HepG2 (cell line): ENCODE results near the gene TTBK1. TPM values are rescaled to one million over a fixed set of nuclear protein-coding genes. Genes with fewer than 3 reads are reported as not detected.

Source experiments
- BHLHE40 ChIP-seq: IDR thresholded peaks from 2 replicates; pipeline ENCODE4 v1.6.1; 2011; ENCODE audit warnings: low read length, improper control_type of control experiment
- CBX5 ChIP-seq: sonication (generic); formaldehyde crosslinking; IDR thresholded peaks from 2 replicates; pipeline ENCODE4 v1.4.0; 2020; ENCODE audit warnings: missing genetic modification reagents, borderline replicate concordance
- GFI1 ChIP-seq: sonication (generic); formaldehyde crosslinking; IDR thresholded peaks from 2 replicates; pipeline ENCODE4 v1.5.0; 2020; ENCODE audit warnings: missing genetic modification reagents, mild to moderate bottlenecking, borderline replicate concordance
- HES4 ChIP-seq: sonication (generic); formaldehyde crosslinking; IDR thresholded peaks from 2 replicates; pipeline ENCODE4 v1.9.0; 2021; ENCODE audit warnings: mild to moderate bottlenecking, missing genetic modification reagents, borderline replicate concordance
- HIVEP1 ChIP-seq: sonication (generic); formaldehyde crosslinking; IDR thresholded peaks from 2 replicates; pipeline ENCODE4 v1.4.0; 2020; ENCODE audit warnings: mild to moderate bottlenecking, missing genetic modification reagents
- RAD51 ChIP-seq: fragments of 450-650 bp; IDR thresholded peaks from 2 replicates; pipeline ENCODE4 v1.6.1; 2016; ENCODE audit warnings: borderline replicate concordance
- TAF1 ChIP-seq: sonication (generic); formaldehyde crosslinking; IDR thresholded peaks from 2 replicates; pipeline ENCODE4 v1.4.0; 2020; ENCODE audit warnings: missing genetic modification reagents
- TEAD2 ChIP-seq: sonication (generic); formaldehyde crosslinking; IDR thresholded peaks from 2 replicates; pipeline ENCODE4 v1.9.0; 2021; ENCODE audit warnings: missing genetic modification reagents
- XRCC5 ChIP-seq: fragments of 200-400 bp; formaldehyde crosslinking; optimal IDR thresholded peaks from 2 replicates; pipeline ENCODE3; 2017; ENCODE audit warnings: mild to moderate bottlenecking, low read length
- ZNF224 ChIP-seq: sonication (generic); formaldehyde crosslinking; IDR thresholded peaks from 2 replicates; pipeline ENCODE4 v1.5.0; 2020; ENCODE audit warnings: mild to moderate bottlenecking, missing genetic modification reagents
- ZNF567 ChIP-seq: sonication (generic); formaldehyde crosslinking; IDR thresholded peaks from 2 replicates; pipeline ENCODE4 v1.8.1; 2023; ENCODE audit warnings: mild to moderate bottlenecking, missing genetic modification reagents, borderline replicate concordance
- polyA plus RNA-seq, 8 experiments: library from polyadenylated mRNA; depleted of rRNA in 3 of 8; stranded (reverse) in 7 of 8; unstranded in 1 of 8; fragments of >200 nt; fragmentation: Illumina TruSeq in 4 of 8; extraction: Trizol in 4 of 8; gene quantifications; 2 replicates each; pipeline versions ENCODE4 v1.2.1 to v1.2.3, GENCODE V29; 2011 to 2016; ENCODE audit warnings: low read depth in 4 of 8, missing spikeins in 1 of 8, mixed read lengths in 1 of 8; ENCODE audit not compliant: insufficient read depth in 1 of 8
- total RNA-seq, 5 experiments: library from RNA; depleted of rRNA; stranded (reverse); fragments of >200 nt; fragmentation: Illumina TruSeq; extraction: Trizol; gene quantifications; 2 replicates each; pipeline ENCODE4 v1.2.3, GENCODE V29; 2016; ENCODE audit warnings: low read depth in 1 of 5
- TF ChIP-seq, protein P1 (sequence below): sonication (generic); formaldehyde crosslinking; IDR thresholded peaks from 2 replicates; pipeline ENCODE4 v1.4.0; 2020; ENCODE audit warnings: missing genetic modification reagents, borderline replicate concordance
- TF ChIP-seq, protein P2 (sequence below): IDR thresholded peaks from 2 replicates; pipeline ENCODE4 v1.4.0; 2020; ENCODE audit warnings: mild to moderate bottlenecking, missing genetic modification reagents
- TF ChIP-seq, protein P3 (sequence below), 2 experiments: sonication (generic) in 1 of 2; formaldehyde crosslinking in 1 of 2; IDR thresholded peaks; 2 replicates each; pipeline versions ENCODE4 v1.4.0 to v1.6.1; 2018 to 2020; ENCODE audit warnings: missing genetic modification reagents in 2 of 2, borderline replicate concordance in 1 of 2, low read depth in 1 of 2, mild to moderate bottlenecking in 1 of 2, missing biosample characterization in 1 of 2
- TF ChIP-seq, protein P4 (sequence below): sonication (generic); formaldehyde crosslinking; IDR thresholded peaks from 2 replicates; pipeline ENCODE4 v1.8.0; 2022; ENCODE audit warnings: mild to moderate bottlenecking, missing genetic modification reagents, moderate library complexity
- TF ChIP-seq, protein P5 (sequence below): sonication (generic); formaldehyde crosslinking; IDR thresholded peaks from 2 replicates; pipeline ENCODE4 v1.4.0; 2020; ENCODE audit warnings: missing genetic modification reagents

TTBK1 gene
- total and polyA plus RNA-seq, 2 of the 13 experiments (the other 11 are each of a cell fraction or from before 2014, with no cell fraction given), result 0.24 to 0.33 TPM

DNA sequence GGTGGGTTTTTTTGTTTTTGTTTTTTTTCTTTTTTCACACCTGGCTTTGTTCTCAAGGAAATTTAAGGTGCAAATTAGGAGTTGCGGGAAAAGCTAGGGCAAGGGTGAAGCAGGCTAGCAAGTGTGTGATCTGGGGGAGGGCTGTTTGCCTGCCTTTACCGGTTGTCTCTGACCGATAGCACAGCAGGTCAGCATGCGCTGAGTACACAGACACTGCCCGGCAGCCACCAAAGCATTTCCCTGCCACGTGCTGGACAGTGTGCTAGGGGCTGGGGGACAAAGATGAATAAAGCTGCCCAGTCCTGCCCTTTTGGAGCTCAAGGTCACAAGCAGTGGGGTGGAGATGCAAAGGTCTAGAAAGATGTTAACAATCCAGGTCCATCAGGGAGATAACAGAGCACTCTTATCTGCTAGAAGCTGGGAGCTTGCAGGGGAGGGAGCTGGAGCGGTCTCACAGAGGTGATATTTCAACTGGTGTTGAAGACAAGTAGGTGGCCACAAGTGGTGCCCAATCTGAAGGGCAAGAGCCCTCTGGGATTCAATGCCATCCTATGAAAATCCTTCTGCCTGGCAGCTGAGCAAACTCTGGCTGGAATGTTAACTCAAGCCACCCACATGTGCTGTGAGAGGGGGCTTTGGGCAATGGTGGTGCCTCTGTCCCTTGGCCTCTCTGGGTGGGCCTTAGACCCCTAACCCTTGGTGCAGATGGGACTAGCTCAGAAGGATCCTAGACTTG, 24.5 kb downstream of the TTBK1 start (continued):
- TF ChIP-seq, protein P1, sequence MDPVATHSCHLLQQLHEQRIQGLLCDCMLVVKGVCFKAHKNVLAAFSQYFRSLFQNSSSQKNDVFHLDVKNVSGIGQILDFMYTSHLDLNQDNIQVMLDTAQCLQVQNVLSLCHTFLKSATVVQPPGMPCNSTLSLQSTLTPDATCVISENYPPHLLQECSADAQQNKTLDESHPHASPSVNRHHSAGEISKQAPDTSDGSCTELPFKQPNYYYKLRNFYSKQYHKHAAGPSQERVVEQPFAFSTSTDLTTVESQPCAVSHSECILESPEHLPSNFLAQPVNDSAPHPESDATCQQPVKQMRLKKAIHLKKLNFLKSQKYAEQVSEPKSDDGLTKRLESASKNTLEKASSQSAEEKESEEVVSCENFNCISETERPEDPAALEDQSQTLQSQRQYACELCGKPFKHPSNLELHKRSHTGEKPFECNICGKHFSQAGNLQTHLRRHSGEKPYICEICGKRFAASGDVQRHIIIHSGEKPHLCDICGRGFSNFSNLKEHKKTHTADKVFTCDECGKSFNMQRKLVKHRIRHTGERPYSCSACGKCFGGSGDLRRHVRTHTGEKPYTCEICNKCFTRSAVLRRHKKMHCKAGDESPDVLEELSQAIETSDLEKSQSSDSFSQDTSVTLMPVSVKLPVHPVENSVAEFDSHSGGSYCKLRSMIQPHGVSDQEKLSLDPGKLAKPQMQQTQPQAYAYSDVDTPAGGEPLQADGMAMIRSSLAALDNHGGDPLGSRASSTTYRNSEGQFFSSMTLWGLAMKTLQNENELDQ (CRISPR knock-in tag), result peak; percentile 86; the same call in 1 of the 2 replicates
- TF ChIP-seq GFI1 (CRISPR knock-in tag) (peak; percentile 98), TEAD2 (0 out of 2 replicates have a peak, but pooled peaks have one; percentile 17), ZNF224 (CRISPR knock-in tag) (peak; percentile 98), RAD51 (peak; percentile 27; the same call in 1 of the 2 replicates), XRCC5 (peak; percentile 96), CBX5 (peak; percentile 99), BHLHE40 (peak; percentile 98), HES4 (CRISPR knock-in tag) (peak; percentile 61; the same call in 1 of the 2 replicates), HIVEP1 (CRISPR knock-in tag) (peak; percentile 99), ZNF567 (peak; percentile 98), TAF1 (CRISPR knock-in tag) (no peak; the same call in none of the 2 replicates)
- TF ChIP-seq, protein P2, sequence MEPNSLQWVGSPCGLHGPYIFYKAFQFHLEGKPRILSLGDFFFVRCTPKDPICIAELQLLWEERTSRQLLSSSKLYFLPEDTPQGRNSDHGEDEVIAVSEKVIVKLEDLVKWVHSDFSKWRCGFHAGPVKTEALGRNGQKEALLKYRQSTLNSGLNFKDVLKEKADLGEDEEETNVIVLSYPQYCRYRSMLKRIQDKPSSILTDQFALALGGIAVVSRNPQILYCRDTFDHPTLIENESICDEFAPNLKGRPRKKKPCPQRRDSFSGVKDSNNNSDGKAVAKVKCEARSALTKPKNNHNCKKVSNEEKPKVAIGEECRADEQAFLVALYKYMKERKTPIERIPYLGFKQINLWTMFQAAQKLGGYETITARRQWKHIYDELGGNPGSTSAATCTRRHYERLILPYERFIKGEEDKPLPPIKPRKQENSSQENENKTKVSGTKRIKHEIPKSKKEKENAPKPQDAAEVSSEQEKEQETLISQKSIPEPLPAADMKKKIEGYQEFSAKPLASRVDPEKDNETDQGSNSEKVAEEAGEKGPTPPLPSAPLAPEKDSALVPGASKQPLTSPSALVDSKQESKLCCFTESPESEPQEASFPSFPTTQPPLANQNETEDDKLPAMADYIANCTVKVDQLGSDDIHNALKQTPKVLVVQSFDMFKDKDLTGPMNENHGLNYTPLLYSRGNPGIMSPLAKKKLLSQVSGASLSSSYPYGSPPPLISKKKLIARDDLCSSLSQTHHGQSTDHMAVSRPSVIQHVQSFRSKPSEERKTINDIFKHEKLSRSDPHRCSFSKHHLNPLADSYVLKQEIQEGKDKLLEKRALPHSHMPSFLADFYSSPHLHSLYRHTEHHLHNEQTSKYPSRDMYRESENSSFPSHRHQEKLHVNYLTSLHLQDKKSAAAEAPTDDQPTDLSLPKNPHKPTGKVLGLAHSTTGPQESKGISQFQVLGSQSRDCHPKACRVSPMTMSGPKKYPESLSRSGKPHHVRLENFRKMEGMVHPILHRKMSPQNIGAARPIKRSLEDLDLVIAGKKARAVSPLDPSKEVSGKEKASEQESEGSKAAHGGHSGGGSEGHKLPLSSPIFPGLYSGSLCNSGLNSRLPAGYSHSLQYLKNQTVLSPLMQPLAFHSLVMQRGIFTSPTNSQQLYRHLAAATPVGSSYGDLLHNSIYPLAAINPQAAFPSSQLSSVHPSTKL (CRISPR knock-in tag), result peak; percentile 100
- TF ChIP-seq, protein P3, sequence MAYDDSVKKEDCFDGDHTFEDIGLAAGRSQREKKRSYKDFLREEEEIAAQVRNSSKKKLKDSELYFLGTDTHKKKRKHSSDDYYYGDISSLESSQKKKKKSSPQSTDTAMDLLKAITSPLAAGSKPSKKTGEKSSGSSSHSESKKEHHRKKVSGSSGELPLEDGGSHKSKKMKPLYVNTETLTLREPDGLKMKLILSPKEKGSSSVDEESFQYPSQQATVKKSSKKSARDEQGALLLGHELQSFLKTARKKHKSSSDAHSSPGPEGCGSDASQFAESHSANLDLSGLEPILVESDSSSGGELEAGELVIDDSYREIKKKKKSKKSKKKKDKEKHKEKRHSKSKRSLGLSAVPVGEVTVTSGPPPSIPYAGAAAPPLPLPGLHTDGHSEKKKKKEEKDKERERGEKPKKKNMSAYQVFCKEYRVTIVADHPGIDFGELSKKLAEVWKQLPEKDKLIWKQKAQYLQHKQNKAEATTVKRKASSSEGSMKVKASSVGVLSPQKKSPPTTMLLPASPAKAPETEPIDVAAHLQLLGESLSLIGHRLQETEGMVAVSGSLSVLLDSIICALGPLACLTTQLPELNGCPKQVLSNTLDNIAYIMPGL (CRISPR knock-in tag; IDR thresholded peaks at IDR 0.05; ENCODE audit: borderline replicate concordance in 1 of 2, low read depth in 1 of 2), result peak; percentile 89 to 95
- TF ChIP-seq, protein P4, sequence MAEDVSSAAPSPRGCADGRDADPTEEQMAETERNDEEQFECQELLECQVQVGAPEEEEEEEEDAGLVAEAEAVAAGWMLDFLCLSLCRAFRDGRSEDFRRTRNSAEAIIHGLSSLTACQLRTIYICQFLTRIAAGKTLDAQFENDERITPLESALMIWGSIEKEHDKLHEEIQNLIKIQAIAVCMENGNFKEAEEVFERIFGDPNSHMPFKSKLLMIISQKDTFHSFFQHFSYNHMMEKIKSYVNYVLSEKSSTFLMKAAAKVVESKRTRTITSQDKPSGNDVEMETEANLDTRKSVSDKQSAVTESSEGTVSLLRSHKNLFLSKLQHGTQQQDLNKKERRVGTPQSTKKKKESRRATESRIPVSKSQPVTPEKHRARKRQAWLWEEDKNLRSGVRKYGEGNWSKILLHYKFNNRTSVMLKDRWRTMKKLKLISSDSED (CRISPR knock-in tag), result no peak
- TF ChIP-seq, protein P5, sequence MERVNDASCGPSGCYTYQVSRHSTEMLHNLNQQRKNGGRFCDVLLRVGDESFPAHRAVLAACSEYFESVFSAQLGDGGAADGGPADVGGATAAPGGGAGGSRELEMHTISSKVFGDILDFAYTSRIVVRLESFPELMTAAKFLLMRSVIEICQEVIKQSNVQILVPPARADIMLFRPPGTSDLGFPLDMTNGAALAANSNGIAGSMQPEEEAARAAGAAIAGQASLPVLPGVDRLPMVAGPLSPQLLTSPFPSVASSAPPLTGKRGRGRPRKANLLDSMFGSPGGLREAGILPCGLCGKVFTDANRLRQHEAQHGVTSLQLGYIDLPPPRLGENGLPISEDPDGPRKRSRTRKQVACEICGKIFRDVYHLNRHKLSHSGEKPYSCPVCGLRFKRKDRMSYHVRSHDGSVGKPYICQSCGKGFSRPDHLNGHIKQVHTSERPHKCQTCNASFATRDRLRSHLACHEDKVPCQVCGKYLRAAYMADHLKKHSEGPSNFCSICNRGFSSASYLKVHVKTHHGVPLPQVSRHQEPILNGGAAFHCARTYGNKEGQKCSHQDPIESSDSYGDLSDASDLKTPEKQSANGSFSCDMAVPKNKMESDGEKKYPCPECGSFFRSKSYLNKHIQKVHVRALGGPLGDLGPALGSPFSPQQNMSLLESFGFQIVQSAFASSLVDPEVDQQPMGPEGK (CRISPR knock-in tag), result peak; percentile 100
